NCI-H526 treated with DMSO at 0.1 percent for 48 hours (cell line): ENCODE data around the gene CELSR1.

Experiments
- DNase-seq: peaks from one replicate; lab custom pipeline; 2025; lab: John Stamatoyannopoulos, UW

Gene CELSR1

DNA sequence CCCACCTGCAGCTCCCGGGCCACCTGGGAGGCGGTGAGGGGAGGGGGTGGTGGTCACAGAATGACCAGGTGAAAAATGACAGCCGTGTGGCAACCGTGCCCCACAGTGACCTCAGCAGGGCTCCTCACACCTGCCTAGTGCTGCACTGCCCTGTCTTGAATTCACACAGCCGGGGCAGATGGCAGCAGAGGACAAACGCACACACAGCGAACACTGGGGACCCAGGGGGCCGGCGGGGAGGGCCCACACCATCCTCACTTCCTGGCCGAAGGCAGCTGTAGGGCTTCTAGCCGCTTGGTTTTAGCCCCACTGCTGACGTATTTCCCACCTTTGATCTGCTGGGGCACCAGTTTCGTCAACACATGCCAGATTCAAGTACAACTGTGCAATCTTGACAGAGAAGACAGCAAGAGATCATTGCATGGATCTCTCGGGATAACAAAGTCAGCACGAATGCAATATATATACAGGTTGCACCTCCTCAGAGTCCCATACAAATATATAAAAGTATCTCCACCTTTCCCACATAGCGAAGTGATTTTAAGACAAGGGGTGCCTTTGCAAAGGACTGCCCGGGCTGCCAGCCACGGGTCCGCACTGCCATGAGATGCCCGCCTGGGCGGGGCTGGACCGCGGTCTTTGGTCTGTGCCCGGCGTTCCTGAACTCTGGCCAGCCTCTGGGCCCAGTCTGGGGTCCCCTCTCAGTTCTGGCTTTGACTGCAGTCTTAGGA is 175.1 kb downstream of the CELSR1 start:
- no peak for DNase-seq

DNA sequence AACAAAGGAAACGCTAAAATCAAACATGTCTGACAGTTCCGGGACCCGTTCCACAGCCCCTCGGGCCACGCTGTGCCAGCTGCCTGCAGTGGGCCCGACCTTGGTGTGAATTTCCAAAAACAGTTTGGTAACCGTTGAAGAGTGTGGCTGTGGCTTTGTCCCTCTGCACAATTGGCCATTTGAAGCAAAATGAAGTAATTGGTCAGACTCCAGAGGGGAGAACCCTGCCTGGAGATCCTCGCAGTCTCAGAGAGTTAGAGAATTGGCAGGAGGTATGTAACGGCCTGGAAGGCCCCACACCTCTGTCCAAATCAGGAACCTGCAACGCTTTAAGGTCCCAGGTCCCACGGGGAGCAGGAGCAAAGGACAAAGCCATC is 175.6 kb downstream of the CELSR1 start:
- DNase-seq, result no peak

- no peak for DNase-seq
Measured at GRCh38 chr22:46360891-46361290, 176.5 kb downstream of the CELSR1 start.

- no peak for DNase-seq
Measured at GRCh38 chr22:46360097-46360496, 177.3 kb downstream of the CELSR1 start.

- DNase-seq, result no peak
Measured at GRCh38 chr22:46359362-46359761, 178.1 kb downstream of the CELSR1 start.

GRCh38 chr22:46358766-46359165 is 178.7 kb downstream of the CELSR1 start:
- DNase-seq, result no peak

DNA sequence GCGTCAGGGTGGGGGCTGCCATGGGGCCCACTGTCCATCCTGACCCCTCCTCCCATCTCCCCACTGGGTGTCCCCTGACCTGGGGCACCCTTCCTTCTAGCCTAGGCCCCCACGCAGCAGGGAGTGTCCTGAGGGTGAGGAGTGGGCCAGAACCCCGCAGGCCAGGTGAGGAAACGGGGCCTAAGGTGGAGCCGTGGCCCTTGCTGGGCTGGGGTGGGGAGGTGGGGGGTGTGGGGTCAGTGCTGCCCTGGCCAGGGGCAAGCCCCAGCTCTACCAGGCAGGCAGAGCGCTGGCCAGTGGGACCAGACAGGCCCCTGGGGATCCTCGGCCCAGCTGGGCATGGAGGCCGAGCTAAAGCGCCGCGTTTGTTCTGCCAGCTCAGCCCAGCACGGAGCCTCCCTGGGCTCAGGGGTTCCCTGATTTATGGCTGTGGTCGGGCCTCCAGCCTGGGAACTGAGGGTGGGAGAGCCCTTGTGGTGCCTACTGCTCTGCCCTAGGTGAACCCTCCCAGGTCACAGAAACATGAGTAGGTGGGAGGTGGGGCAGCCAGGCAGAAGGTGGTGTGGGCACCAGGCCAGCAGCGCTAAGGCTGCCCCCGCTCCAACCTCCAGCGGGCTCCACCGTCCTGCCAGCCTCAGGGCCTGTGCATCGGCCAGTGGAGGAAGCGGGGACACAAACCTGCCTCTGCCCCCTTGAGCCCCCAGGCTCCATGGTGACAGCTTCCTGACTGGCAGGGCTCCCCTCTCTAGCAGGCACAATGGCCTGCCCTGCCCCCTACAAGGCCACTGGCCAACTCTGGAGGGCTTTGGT is 179.5 kb downstream of the CELSR1 start:
- DNase-seq, result no peak

DNA sequence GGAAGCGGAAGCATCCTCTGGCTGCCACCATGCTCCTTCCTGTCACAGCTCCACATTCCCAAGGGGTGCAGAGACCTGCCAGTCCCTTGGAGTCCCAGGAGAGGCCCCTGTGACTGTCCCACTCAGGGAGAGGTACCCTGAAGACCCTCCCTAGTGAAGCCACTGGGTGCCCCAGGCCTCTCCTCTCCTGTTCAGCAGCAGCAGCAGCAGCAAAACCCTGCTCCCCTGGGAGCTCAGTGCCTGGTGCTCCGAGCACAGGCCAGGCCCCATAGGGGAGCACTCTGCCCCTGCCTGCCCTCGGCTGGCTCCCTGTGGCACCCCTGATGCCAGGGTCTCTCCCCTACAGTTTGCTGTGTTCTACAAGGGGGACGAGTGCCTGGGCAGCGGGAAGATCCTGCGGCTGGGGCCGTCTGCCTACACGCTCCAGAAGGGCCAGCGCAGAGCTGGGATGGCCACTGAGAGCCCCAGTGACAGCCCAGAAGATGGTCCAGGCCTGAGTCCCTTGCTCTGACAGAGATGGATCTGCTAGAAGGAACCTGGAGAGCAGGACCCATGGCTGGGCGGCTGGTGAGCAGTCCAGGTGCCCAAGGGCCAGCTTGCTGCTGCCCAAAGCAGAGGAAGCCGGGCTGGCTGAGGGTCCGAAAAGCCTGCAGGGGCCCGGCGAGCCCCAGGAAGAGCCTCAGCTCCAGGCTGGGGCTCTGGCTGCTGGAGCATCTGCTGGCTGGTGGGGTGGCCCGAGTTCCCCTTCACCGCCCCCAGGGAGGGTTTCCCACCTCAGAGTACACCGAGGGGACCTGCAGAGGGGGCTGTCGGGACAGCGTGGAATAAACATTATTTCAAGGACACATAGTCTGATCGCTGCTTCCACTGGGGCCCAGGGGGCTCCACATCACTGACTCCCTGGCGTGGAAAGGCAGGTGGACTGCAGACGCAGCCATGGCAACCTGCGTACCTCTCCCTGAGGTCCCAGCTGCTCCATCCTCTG is 180.6 kb downstream of the CELSR1 start:
- no peak for DNase-seq

GRCh38 chr22:46355996-46356471 is 181.4 kb downstream of the CELSR1 start:
- DNase-seq, result no peak

- no peak for DNase-seq
Measured at GRCh38 chr22:46355369-46355995, 181.9 kb downstream of the CELSR1 start.

- no peak for DNase-seq
Measured at GRCh38 chr22:46354993-46355305, 182.5 kb downstream of the CELSR1 start.

DNA sequence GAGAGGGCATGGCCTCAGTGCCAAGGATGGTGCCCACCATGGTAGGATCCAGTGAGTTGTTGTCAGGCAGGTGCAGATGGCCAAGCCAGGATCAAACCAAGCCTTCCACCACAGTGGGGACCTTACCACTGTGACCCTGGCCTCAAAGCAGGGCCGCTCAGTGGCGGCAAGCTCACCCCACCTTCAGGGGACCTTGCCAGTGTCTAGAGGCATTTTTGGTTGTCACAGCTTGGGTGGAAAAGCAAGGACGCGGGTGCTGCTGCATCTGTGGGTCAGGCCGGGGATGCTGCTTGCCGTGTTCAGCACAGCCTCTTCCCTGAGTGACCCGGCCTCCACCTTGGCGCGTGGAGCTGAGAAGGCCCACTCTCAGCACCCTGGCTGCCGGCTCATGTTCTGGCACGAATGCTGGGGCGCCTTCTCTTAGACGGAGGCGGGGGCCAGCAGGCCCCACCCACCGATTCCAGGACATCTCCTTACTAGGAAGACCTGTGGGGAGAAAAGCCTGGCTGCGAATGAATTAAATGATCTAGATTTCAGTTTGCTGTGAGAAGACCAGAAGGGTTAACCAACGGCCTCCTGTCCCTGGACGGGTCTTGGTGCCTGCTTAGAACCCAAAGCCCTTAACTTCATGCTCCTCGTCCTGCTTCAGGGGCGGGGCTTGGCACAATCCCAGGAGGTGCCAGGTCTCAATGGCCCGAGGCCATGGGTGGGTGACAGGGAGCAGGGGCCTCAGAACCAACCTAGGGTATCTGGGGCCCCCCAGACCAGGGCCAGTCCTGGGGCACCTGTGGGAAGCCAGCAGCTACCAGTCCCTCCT is 183.0 kb downstream of the CELSR1 start:
- DNase-seq, result no peak

DNA sequence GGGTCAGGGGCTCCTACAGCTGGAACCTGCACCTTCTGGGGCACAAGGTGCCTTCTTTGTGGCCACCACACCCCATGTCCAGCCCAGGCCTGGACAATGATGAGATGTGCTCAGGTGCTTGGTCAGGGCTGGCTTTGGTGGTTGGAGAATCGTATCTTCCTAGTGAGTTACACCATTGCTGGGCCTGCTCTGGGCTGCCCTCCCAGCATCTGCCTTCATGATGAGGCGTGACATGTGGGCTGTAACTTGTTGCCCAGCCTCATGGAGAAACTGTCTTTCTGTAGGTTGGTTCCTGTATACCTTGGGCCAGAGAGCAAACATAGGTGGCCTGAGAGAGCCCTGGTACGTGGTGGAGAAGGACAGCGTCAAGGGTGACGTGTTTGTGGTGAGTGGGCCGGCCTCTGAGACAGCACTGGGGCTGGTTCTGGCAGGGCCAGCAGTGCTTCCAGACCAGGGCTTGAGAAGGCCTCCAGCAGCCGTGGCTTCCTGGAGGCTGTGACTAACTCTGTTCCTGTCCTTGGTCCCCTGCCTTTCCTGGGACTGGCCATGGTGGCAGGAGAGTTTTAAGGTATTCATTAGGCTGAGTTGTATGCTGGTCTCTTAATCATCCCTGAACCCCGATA is 183.8 kb downstream of the CELSR1 start:
- no peak for DNase-seq

DNA sequence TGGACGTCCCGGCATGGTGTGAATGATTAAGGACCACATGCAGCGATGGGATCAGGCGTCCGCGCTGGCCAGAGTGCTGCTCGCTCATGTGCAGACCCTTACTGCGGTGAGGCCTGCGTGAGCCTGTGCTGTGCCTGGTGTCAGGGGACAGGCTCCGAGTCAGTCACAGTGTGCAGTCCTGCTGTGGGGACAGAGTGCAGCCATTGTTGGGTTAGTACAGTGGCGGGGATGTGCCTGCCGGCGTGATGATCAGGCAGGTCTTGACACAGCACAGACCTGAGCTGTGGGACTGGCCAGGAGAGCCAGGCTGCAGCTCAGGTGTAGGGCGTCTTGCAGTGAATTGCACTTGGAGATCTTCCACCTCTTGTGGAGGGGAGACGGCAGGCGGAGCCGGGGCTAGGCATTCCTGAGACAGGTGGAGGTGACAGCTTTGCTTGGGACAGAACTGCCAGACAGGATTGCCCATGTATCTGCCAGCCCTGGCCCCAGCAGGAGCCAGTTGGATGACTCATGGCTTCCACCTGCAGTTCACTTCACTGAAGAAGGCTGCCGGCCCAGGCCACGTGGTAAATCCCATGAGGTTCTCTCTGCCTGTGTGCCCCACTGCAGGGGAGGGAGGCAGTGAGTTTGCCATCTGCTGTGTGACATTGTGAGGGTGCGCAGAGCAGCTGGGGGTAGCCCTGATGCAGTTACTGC is 184.6 kb downstream of the CELSR1 start:
- no peak for DNase-seq

GRCh38 chr22:46352276-46352675 is 185.1 kb downstream of the CELSR1 start:
- no peak for DNase-seq

DNA sequence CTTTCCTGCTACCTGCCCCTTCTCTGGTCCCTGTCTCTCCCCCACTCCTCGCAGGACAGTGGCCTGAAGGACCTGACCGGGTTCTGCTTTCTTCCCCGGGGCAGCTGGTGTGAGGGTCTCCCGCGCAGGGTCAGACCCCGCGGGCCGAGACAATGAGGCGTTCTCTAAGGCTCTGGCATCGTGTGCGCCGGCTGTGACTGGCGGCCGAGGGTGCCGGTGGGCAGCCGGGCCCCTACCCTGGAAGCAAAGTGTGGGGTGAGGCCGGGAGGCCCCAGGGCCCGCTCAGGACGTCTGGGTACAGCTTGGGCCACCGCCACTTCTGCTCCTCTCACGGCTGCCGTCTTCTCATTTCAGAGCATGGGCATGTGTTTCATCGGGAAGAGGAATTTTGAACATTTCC is 185.7 kb downstream of the CELSR1 start:
- DNase-seq, result no peak

DNA sequence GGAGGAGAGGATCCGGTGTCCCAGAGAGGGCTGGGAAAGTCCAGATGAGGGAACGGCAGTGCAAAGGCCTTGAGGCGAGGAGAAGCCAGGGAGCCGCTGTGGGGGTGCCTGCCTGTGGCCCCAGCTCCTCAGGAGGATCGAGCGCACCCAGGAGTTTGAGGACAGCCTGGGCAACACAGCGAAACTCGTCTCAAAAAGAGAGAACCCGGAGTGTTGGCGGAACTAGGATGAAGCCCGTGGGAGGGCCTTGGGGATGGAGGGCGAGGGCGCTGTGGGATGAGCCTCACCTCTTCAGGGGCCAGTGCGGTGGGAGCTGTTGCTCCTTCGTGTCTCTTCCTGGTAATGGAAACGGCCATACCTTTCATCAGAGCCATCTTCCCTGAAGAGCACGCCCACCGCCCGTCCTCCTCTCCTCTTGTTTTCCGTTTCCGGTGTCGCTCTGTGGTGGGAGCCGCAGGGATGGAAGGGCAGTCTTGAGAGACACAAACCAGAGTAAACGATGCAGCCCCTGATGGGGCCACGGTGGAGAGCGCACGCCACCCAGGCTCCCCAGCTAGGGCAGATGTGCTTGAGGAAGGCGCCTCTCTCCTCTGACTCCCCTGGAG is 186.2 kb downstream of the CELSR1 start:
- DNase-seq, result no peak

GRCh38 chr22:46350646-46351045 is 186.8 kb downstream of the CELSR1 start:
- no peak for DNase-seq

DNA sequence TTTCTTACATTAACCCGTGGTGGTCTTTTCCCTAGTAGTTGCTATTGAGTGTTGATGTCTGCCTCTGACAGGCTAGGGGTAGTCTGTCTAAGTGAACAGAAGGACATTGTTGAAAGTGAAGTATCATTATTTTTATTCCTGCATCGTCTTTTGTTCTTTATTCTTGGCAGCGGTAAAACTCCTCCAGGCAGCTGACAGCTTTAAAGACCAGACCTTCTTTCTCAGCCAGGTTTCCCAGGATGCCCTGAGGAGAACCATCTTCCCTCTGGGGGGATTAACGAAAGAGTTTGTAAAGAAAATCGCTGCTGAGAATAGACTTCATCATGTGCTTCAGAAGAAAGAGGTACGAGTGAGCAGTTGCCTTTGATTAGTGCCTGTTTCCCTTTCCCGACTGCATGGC is 187.3 kb downstream of the CELSR1 start:
- DNase-seq, result no peak

GRCh38 chr22:46349681-46350080 is 187.7 kb downstream of the CELSR1 start:
- no peak for DNase-seq
